Endodermal cell (in vitro differentiated cells): ENCODE data around the gene GRIP2. TPM values are rescaled to one million over a fixed set of nuclear protein-coding genes. Genes with fewer than 3 reads are reported as not detected.
A peak's percentile ranks its signal among the peaks of the same experiment; 100 is the strongest.

Source experiments
- DNase-seq: peaks from one replicate; pipeline ENCODE4 v3.0.0-alpha.2; 2017
- H3K27ac ChIP-seq: 2 replicates; pipeline ENCODE4 v1.5.1; 2013; ENCODE audit warnings: mild to moderate bottlenecking, low read depth, low read length, moderate library complexity
- H3K27me3 ChIP-seq: 2 replicates; pipeline ENCODE4 v1.6.1; 2013; ENCODE audit warnings: mild to moderate bottlenecking, low read length, moderate library complexity; ENCODE audit not compliant: insufficient read depth, control insufficient read depth, poor library complexity, severe bottlenecking
- H3K36me3 ChIP-seq: 2 replicates; pipeline ENCODE4 v1.7.0; 2013; ENCODE audit warnings: mild to moderate bottlenecking, low read length, moderate library complexity; ENCODE audit not compliant: control insufficient read depth, insufficient read depth
- H3K4me1 ChIP-seq: one replicate; pipeline ENCODE4 v1.7.0; 2013; ENCODE audit warnings: low read length; ENCODE audit not compliant: control insufficient read depth, insufficient read depth
- H3K4me3 ChIP-seq: 2 replicates; pipeline ENCODE4 v1.5.1; 2013; ENCODE audit warnings: mild to moderate bottlenecking, low read length, moderate library complexity
- H3K9ac ChIP-seq: 2 replicates; pipeline ENCODE4 v1.6.1; 2013; ENCODE audit warnings: mild to moderate bottlenecking, low read length, moderate library complexity; ENCODE audit not compliant: poor library complexity, severe bottlenecking; ENCODE audit errors: extremely low read depth
- H3K9me3 ChIP-seq: 2 replicates; pipeline ENCODE4 v1.6.1; 2013; ENCODE audit warnings: mild to moderate bottlenecking, low read length, moderate library complexity; ENCODE audit not compliant: control insufficient read depth
- H3K27ac Mint-ChIP-seq: 2 replicates; pipeline ENCODE4 v1.8.0; 2020; ENCODE audit warnings: mixed read lengths
- H3K27me3 Mint-ChIP-seq: 2 replicates; pipeline ENCODE4 v1.8.0; 2021; ENCODE audit warnings: mild to moderate bottlenecking, mixed read lengths; ENCODE audit not compliant: insufficient read depth
- H3K36me3 Mint-ChIP-seq: 2 replicates; pipeline ENCODE4 v1.8.0; 2020; ENCODE audit warnings: low read depth, mixed read lengths
- H3K4me1 Mint-ChIP-seq: 2 replicates; pipeline ENCODE4 v1.8.0; 2020; ENCODE audit warnings: mixed read lengths
- H3K4me3 Mint-ChIP-seq: 2 replicates; pipeline ENCODE4 v1.8.0; 2020; ENCODE audit warnings: mild to moderate bottlenecking, moderate library complexity, mixed read lengths
- H3K9me3 Mint-ChIP-seq: 2 replicates; pipeline ENCODE4 v1.8.0; 2020; ENCODE audit warnings: mild to moderate bottlenecking, mixed read lengths
- WGBS, 2 experiments: methylation state at CpG; one replicate each; pipeline versions ENCODE4 v1.1.5 to v1.1.7; 2013; ENCODE audit warnings: missing lambda C conversion rate in 2 of 2, mixed read lengths in 1 of 2; ENCODE audit not compliant: insufficient coverage in 1 of 2, insufficient read length in 1 of 2; 5-methylcytosine and 5-hydroxymethylcytosine counted together
- total RNA-seq, 2 donors: library from RNA; stranded (reverse); fragmentation: NEBNext Ultra II Directional in 1 of 2; extraction: Animal tissue kit (Norgen Biotek cat#: 25700) in 1 of 2; gene quantifications; 2 replicates in 1 of 2; 3 replicates in 1 of 2; pipeline ENCODE4 v1.2.1, GENCODE V29; 2021
- TF ChIP-seq, protein P1 (sequence below): fragments of 200-600 bp; sonication (generic); conservative IDR thresholded peaks from 2 replicates; pipeline ENCODE4 v1.5.0; 2021; ENCODE audit warnings: antibody characterized with exemption, mild to moderate bottlenecking

Gene GRIP2
- total RNA-seq, 2 donors from 2014 or later = 2.0 to 2.2 TPM

DNA sequence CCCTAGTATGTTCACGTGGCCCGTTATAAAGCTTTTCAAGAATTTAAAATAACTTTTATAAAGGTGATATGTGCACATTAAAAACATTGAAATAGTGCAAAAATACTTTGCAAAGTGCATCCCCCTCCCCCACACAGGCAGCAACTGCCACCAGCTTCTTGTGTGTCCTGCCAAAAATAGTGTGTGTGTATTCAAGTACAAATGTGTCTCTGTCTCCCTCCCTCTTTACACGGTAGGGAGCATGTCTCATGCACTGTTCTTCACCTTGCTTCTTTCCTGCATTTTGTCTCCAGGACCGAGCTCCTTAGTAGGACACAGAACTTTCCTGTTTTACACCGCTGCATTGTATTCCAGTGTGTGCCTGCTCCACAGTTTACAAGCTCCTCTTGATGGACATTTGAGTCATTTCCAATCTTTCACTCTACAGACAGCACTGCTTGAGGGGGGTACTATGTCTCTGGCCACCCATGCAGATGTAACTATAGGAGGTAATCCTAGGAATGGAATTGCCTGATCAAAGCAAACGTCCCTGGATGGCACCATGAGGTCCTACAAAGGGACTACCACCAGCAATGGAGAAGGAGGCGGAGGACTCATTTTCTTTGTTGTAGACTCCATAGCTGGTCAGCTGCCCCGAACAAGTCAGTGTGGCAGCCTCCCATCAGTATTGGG lies 85.4 kb downstream of the GRIP2 start:
- H3K27ac Mint-ChIP-seq = no peak overlapping the region
- peaks cover 44% of the 10 kb centered on the region for H3K36me3 Mint-ChIP-seq
- Histone ChIP-seq H3K9ac (no peak overlapping the region), H3K27ac (no peak overlapping the region), H3K36me3 (peaks cover 27% of the 10 kb centered on the region), H3K4me1 (peaks cover 11% of the 10 kb centered on the region), H3K9me3 (no peaks in the 10 kb centered on the region), H3K4me3 (no peak overlapping the region), H3K27me3 (no peaks in the 10 kb centered on the region)
- no peak for DNase-seq
- TF ChIP-seq, protein P1, sequence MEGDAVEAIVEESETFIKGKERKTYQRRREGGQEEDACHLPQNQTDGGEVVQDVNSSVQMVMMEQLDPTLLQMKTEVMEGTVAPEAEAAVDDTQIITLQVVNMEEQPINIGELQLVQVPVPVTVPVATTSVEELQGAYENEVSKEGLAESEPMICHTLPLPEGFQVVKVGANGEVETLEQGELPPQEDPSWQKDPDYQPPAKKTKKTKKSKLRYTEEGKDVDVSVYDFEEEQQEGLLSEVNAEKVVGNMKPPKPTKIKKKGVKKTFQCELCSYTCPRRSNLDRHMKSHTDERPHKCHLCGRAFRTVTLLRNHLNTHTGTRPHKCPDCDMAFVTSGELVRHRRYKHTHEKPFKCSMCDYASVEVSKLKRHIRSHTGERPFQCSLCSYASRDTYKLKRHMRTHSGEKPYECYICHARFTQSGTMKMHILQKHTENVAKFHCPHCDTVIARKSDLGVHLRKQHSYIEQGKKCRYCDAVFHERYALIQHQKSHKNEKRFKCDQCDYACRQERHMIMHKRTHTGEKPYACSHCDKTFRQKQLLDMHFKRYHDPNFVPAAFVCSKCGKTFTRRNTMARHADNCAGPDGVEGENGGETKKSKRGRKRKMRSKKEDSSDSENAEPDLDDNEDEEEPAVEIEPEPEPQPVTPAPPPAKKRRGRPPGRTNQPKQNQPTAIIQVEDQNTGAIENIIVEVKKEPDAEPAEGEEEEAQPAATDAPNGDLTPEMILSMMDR = no peak
- 92 to 93% methylated on average over 8 of the region's 8 CpGs for WGBS, 2 experiments
- no peaks in the 10 kb centered on the region for H3K27me3 Mint-ChIP-seq
- no peaks in the 10 kb centered on the region for H3K9me3 Mint-ChIP-seq
- H3K4me3 Mint-ChIP-seq = no peak overlapping the region
- H3K4me1 Mint-ChIP-seq = peaks cover 17% of the 10 kb centered on the region

DNA sequence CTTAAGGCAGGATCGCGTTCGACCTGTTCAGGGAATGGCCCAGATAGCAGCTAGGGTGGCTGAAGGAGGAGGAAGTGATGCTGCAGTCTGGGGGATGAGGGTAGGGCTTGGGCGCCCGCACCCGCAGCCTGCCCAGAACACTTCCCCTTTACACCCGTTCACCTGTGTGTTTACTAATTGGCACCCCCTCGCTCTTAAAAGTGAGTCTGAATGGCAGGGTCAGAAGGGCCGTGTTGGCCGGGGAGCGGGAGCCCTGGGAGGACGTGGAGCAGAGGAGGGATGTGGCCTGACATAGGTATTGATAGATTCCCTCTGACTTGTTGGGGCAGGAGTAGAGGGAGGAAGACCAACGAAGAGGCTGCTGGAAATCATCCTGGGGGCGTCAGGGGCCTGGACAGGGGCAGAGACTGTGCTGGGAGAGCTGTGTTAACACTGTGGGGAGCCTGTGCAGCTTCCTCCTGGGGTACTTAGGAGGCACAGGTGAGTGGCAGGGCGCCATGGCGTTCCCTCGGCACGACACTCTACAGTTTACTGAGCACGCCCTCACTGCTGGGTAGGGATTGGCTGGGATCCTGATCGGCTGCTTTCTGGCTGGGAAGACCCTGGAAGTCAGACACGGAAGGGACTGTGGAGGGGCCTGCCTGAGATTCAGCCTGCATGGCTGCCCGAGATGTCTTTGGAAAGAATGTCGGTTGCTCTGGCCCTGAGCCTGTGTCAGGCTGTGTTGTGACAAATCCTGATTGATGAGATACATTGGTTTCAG lies 86.1 kb downstream of the GRIP2 start:
- 81 to 89% methylated on average over 8 to 23 of the region's 23 CpGs for WGBS, 2 experiments
- H3K4me3 Mint-ChIP-seq = no peak overlapping the region
- Histone ChIP-seq H3K9me3 (no peaks in the 10 kb centered on the region), H3K4me3 (no peak overlapping the region), H3K36me3 (peaks cover 22% of the 10 kb centered on the region), H3K4me1 (peaks cover 7% of the 10 kb centered on the region), H3K27ac (peak overlapping the region; percentile 2), H3K27me3 (no peaks in the 10 kb centered on the region), H3K9ac (no peak overlapping the region)
- peaks cover 15% of the 10 kb centered on the region for H3K4me1 Mint-ChIP-seq
- H3K27me3 Mint-ChIP-seq = no peaks in the 10 kb centered on the region
- H3K27ac Mint-ChIP-seq = peak overlapping the region; percentile 9
- TF ChIP-seq, protein P1 = no peak
- no peak for DNase-seq
- peaks cover 41% of the 10 kb centered on the region for H3K36me3 Mint-ChIP-seq
- H3K9me3 Mint-ChIP-seq = no peaks in the 10 kb centered on the region

DNA sequence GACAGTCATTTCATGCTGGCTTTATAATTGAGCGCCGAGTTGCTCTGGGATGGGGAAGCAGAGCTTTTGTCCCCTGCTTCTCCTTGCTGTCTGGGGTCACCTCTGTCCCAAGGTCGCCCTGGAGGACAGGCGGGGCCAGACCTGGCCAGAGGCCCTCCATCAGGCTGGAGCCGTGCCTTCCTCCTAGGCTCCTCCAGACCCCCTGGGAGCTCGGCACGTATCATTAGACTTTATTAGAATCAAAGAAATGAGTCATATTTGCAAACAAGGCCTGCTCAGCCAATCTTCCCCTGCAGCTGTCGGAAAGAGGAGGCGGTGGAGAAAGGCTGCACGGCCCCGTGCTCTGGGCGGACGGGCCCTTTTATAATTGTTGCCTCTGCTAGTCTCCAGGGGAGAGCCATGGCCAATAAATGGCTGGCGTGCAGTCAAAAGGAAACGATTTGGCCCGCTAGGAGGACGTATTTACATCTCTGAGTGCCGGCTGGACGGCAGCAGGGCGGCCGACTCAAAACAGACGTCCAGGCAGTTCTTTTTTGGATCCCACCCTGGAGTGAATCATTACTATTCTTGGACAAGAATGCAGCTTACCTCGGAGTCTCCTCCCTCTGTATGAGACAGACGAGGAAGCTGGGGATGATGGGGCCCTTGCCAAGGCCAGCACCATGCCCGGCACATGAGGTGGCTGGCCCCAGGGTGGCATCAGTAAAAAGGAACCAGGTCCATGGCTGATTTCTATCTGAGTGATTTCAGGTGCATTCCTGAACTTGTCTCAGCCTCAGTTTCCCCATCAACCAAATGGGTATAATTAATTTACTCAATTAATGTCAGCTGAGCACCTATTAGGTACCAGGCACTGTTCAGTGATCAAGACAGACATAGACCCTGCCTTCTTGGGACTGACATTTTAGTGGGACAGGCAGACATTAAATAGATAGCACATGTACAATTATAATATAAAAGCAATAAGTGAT lies 87.1 kb downstream of the GRIP2 start:
- Histone ChIP-seq H3K9ac (no peak overlapping the region), H3K27me3 (no peaks in the 10 kb centered on the region), H3K27ac (peak overlapping the region; percentile 90), H3K36me3 (peaks cover 30% of the 10 kb centered on the region), H3K4me1 (no peaks in the 10 kb centered on the region), H3K9me3 (peaks cover 3% of the 10 kb centered on the region), H3K4me3 (no peak overlapping the region)
- Mint-ChIP-seq H3K27ac (no peak overlapping the region), H3K4me1 (peaks cover 5% of the 10 kb centered on the region), H3K36me3 (peaks cover 49% of the 10 kb centered on the region), H3K4me3 (no peak overlapping the region), H3K9me3 (peaks cover 3% of the 10 kb centered on the region), H3K27me3 (no peaks in the 10 kb centered on the region)
- 87 to 92% methylated on average over 21 to 25 of the region's 25 CpGs for WGBS, 2 experiments
- no peak for DNase-seq
- TF ChIP-seq, protein P1 = no peak
